ENCODE data around the gene PCDH1. TPM values are rescaled to one million over a fixed set of nuclear protein-coding genes. Genes with fewer than 3 reads are reported as not detected.
A peak's percentile ranks its signal among the peaks of the same experiment; 100 is the strongest.

Gene PCDH1
- total RNA-seq, 2 donors from 2014 or later: 24.9 to 31.3 TPM

DNA sequence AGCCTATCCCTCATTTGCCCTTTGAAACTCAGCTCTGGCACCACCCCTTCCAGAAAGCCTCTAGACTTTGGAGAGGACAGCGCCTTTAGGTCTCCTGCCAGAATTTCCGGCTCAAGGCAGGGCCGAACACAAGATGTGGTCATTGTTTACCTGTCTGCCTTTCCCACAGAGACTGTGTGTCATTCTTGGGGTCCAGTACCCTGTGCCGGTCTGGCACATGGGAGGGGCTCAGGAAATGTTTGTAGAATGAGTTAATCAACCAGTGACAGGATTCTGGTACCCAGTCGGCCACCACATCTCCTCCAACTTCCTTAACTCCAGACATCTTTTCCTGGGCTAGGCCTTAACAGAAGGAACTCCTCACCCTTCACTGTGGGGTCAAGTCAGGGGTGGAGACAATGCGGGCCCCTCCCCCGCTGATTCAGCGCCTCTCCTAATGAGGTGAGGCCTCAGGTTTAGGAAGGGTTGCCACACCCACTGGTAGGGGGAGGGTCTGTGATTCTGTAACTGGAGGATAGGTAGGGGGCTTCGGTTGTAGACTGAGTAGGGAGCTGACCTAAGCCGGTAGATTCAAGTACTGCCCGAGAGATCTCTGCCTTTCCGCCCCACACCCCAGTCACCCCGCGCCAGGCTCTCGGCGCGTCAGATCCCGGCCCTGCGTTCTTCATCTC lies 29.3 kb downstream of the PCDH1 start:
- Histone ChIP-seq H3K9me3 (no peaks in the 10 kb centered on the region), H3K4me1 (peaks cover 21% of the 10 kb centered on the region), H3K36me3 (replicated peaks in 1 of 2; ENCODE audit: insufficient read depth in 1 of 2, low read depth in 2 of 2) (no peaks in the 10 kb centered on the region), H3K4me3 (peak overlapping the region in 1 of 2 donors; percentile 39), H3K27me3 (no peaks in the 10 kb centered on the region), H3K27ac (peak overlapping the region; percentile 92 to 98 (median 96))
- ATAC-seq (peak; percentile 61), DNase-seq (peak; percentile 72 to 87 (median 80))
- intact Hi-C loops (cut with DNase I): no loop called here
- no peak for TF ChIP-seq POLR2A (IDR thresholded peaks at IDR 0.05)
- TF ChIP-seq, protein P1, sequence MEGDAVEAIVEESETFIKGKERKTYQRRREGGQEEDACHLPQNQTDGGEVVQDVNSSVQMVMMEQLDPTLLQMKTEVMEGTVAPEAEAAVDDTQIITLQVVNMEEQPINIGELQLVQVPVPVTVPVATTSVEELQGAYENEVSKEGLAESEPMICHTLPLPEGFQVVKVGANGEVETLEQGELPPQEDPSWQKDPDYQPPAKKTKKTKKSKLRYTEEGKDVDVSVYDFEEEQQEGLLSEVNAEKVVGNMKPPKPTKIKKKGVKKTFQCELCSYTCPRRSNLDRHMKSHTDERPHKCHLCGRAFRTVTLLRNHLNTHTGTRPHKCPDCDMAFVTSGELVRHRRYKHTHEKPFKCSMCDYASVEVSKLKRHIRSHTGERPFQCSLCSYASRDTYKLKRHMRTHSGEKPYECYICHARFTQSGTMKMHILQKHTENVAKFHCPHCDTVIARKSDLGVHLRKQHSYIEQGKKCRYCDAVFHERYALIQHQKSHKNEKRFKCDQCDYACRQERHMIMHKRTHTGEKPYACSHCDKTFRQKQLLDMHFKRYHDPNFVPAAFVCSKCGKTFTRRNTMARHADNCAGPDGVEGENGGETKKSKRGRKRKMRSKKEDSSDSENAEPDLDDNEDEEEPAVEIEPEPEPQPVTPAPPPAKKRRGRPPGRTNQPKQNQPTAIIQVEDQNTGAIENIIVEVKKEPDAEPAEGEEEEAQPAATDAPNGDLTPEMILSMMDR (IDR thresholded peaks at IDR 0.05): no peak
- 1 to 7% methylated on average over 10 to 19 of the region's 19 CpGs for WGBS, 2 donors

GRCh38 chr5:141846031-141846430 lies 32.2 kb downstream of the PCDH1 start:
- TF ChIP-seq, protein P1 (IDR thresholded peaks at IDR 0.05): no peak
- no peak for TF ChIP-seq POLR2A (IDR thresholded peaks at IDR 0.05)

GRCh38 chr5:141845371-141845851 lies 32.8 kb downstream of the PCDH1 start:
- Histone ChIP-seq H3K9me3 (no peaks in the 10 kb centered on the region), H3K4me1 (peaks cover 47% of the 10 kb centered on the region), H3K4me3 (no peak overlapping the region), H3K27ac (peak overlapping the region in 1 of 4 donors; percentile 12), H3K27me3 (no peaks in the 10 kb centered on the region), H3K36me3 (replicated peaks in 1 of 2; ENCODE audit: insufficient read depth in 1 of 2, low read depth in 2 of 2) (no peaks in the 10 kb centered on the region)
- 39 to 43% methylated on average over 6 of the region's 7 CpGs for WGBS, 2 donors
- ATAC-seq (no peak), DNase-seq (peak in 1 of 4 donors; percentile 38)
- intact Hi-C loops (cut with DNase I): no loop called here
- TF ChIP-seq, protein P1 (IDR thresholded peaks at IDR 0.05): no peak
- no peak for TF ChIP-seq POLR2A (IDR thresholded peaks at IDR 0.05)

More at GRCh38 chr5:141846031-141846430, 32.2 kb downstream of the PCDH1 start:
- no peaks in the 10 kb centered on the region for H3K36me3 ChIP-seq (replicated peaks in 1 of 2; ENCODE audit: insufficient read depth in 1 of 2, low read depth in 2 of 2)
- WGBS, 2 donors: 63 to 80% methylated on average over 10 of the region's 10 CpGs
- H3K27me3 ChIP-seq: no peaks in the 10 kb centered on the region
- intact Hi-C loops (cut with DNase I): no loop called here
- ATAC-seq (no peak), DNase-seq (peak in 3 of 4 donors; percentile 38 to 42 (median 42))
- no peak overlapping the region for H3K4me3 ChIP-seq
- H3K4me1 ChIP-seq: peaks cover 46% of the 10 kb centered on the region
- H3K9me3 ChIP-seq: no peaks in the 10 kb centered on the region
- H3K27ac ChIP-seq: no peak overlapping the region

- peaks cover 47% of the 10 kb centered on the region for H3K4me1 ChIP-seq
- H3K27me3 ChIP-seq: no peaks in the 10 kb centered on the region
- no peak overlapping the region for H3K4me3 ChIP-seq
- 73 to 75% methylated on average over 9 of the region's 9 CpGs for WGBS, 2 donors
- H3K27ac ChIP-seq: peak overlapping the region in 1 of 4 donors; percentile 12
- intact Hi-C loops (cut with DNase I): no loop called here
- H3K36me3 ChIP-seq (replicated peaks in 1 of 2; ENCODE audit: insufficient read depth in 1 of 2, low read depth in 2 of 2): no peaks in the 10 kb centered on the region
- TF ChIP-seq, protein P1 (IDR thresholded peaks at IDR 0.05): no peak
- no peak for TF ChIP-seq POLR2A (IDR thresholded peaks at IDR 0.05)
- H3K9me3 ChIP-seq: no peaks in the 10 kb centered on the region
- no peak for ATAC-seq
- DNase-seq: no peak
Measured at GRCh38 chr5:141844414-141845097, 33.7 kb downstream of the PCDH1 start.

All from body of pancreas (tissue), 4 donors.